GM12878 (cell line): ENCODE data around the gene TRIM47. TPM values are rescaled to one million over a fixed set of nuclear protein-coding genes. Genes with fewer than 3 reads are reported as not detected.

Source experiments
- BRCA1 ChIP-seq: IDR thresholded peaks from 2 replicates; pipeline ENCODE4 v1.6.1; 2011; ENCODE audit warnings: low read depth, low read length, improper control_type of control experiment
- DPF2 ChIP-seq: fragments of 450-650 bp; IDR thresholded peaks from 2 replicates; pipeline ENCODE4 v1.6.1; 2017; ENCODE audit warnings: mild to moderate bottlenecking
- LARP7 ChIP-seq: fragments of 450-650 bp; IDR thresholded peaks from 2 replicates; pipeline ENCODE4 v1.6.1; 2017; ENCODE audit warnings: mild to moderate bottlenecking
- POLR2A ChIP-seq: IDR thresholded peaks from 2 replicates; pipeline ENCODE4 v1.6.1; 2011; ENCODE audit warnings: low read depth, mild to moderate bottlenecking, low read length
- POU2F2 ChIP-seq: IDR thresholded peaks from 3 replicates; pipeline ENCODE4 v1.6.1; 2011; ENCODE audit warnings: low read depth, mild to moderate bottlenecking, low read length, borderline replicate concordance
- RAD21 ChIP-seq: IDR thresholded peaks from 2 replicates; pipeline ENCODE4 v1.6.1; 2011; ENCODE audit warnings: mild to moderate bottlenecking, low read depth, low read length, moderate library complexity; ENCODE audit not compliant: insufficient read depth
- RCOR1 ChIP-seq: conservative IDR thresholded peaks from 2 replicates; pipeline ENCODE4 v1.6.1; 2012; ENCODE audit warnings: low read depth, low read length, improper control_type of control experiment
- RELB ChIP-seq: fragments of 450-650 bp; IDR thresholded peaks from 2 replicates; pipeline ENCODE4 v1.6.1; 2017; ENCODE audit warnings: low read depth, mild to moderate bottlenecking, moderate library complexity
- SIX5 ChIP-seq: IDR thresholded peaks from 2 replicates; pipeline ENCODE4 v1.6.1; 2011; ENCODE audit warnings: mild to moderate bottlenecking, low read depth, low read length, moderate library complexity; ENCODE audit not compliant: severe bottlenecking
- SMARCA5 ChIP-seq: fragments of 450-650 bp; IDR thresholded peaks from 2 replicates; pipeline ENCODE4 v1.6.1; 2017; ENCODE audit warnings: mild to moderate bottlenecking
- ZNF687 ChIP-seq: fragments of 450-650 bp; IDR thresholded peaks from 2 replicates; pipeline ENCODE4 v1.6.1; 2017; ENCODE audit warnings: mild to moderate bottlenecking, moderate library complexity
- polyA plus RNA-seq, 11 experiments: library from polyadenylated mRNA; depleted of rRNA in 4 of 11; unstranded in 6 of 11; stranded (reverse) in 5 of 11; fragments of >200 nt; fragmentation: Nextera tagmentation in 4 of 11; fragmentation: Illumina TruSeq in 1 of 11; extraction: Ambion mirVana in 4 of 11; extraction: Trizol in 1 of 11; gene quantifications; 1 replicate in 1 of 11; 2 replicates in 10 of 11; pipeline versions ENCODE4 v1.2.1 to v1.2.3, GENCODE V29; 2011 to 2016; ENCODE audit warnings: inconsistent platforms in 2 of 11, missing spikeins in 2 of 11, low read depth in 1 of 11
- total RNA-seq, 4 experiments: library from RNA; depleted of rRNA in 3 of 4; stranded (reverse); fragments of >200 nt in 3 of 4; fragmentation: Illumina TruSeq in 1 of 4; extraction: Trizol in 1 of 4; gene quantifications; 2 replicates each; pipeline versions ENCODE4 v1.2.1 to v1.2.3, GENCODE V29; 2013 to 2021

Gene TRIM47
- total and polyA plus RNA-seq, 10 of the 15 experiments (the other 5 are each of a cell fraction or from before 2014, with no cell fraction given) = 0.35 to 9.7 (median 5.3) TPM

DNA sequence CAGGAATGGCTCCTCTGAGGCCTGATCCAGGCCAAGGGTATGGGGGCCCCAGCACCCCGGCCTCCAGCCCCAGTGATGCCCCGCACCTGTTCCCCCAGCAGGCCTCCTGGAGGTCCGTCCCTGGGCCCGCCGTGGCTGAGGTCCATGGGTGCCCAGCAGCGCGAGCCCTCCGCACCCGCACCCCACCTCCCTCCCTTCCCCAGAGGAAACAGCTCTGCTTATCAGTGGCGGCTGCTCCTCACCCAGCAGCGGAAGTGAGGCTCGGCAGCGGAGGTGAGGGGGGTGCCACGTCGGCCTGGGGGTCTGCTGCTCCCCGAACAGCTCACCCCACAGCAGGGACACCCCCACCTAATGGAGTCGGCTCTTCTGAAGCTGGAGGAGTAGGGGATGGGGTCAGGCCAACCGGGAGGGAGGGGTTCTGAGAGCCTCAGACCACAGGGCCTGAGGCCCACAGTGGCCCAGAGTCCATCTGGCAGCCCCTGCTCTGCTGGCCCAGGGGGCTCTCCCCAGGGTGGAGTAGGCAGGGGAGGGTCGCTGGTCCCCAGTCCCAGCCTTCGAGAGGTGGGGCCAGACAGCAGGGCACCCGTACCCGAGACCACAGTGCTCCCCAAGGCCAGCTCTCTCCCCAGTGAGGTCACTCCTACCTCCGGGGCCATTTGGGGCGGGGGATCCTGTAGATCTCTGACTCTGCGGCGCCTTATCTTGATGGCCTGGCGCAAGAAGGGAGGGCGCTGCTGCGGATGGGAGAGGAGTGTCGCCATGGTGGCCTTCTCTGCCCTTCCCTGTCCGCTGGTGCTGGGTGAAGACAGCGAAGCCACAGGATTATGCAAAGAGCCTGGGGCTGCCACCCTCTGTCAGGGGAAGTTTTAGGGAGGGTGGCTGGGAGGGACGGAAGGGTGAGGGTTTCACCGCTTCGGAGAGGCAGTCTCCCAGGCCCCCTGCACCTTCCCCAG, 34.5 kb downstream of the TRIM47 start, which contains the start of gene UNC13D (continued):
- TF ChIP-seq RELB (no peak; the same call in 1 of the 2 replicates), RAD21 (no peak), POLR2A (peak; percentile 82), ZNF687 (peak; percentile 71), SIX5 (no peak), RCOR1 (0 out of 2 replicates have a peak, but pooled peaks have one; percentile 19), DPF2 (0 out of 2 replicates have a peak, but pooled peaks have one; percentile 38), LARP7 (peak; percentile 42; the same call in 1 of the 2 replicates), SMARCA5 (peak; percentile 90), BRCA1 (no peak), POU2F2 (peak; percentile 71; the same call in 1 of the 3 replicates)
